ENCODE measurements around the gene PSMC3.

Gene PSMC3

GRCh38 chr11:47399860-47400767 lies 26.1 kb downstream of the PSMC3 start:
- TF ChIP-seq, protein P1, sequence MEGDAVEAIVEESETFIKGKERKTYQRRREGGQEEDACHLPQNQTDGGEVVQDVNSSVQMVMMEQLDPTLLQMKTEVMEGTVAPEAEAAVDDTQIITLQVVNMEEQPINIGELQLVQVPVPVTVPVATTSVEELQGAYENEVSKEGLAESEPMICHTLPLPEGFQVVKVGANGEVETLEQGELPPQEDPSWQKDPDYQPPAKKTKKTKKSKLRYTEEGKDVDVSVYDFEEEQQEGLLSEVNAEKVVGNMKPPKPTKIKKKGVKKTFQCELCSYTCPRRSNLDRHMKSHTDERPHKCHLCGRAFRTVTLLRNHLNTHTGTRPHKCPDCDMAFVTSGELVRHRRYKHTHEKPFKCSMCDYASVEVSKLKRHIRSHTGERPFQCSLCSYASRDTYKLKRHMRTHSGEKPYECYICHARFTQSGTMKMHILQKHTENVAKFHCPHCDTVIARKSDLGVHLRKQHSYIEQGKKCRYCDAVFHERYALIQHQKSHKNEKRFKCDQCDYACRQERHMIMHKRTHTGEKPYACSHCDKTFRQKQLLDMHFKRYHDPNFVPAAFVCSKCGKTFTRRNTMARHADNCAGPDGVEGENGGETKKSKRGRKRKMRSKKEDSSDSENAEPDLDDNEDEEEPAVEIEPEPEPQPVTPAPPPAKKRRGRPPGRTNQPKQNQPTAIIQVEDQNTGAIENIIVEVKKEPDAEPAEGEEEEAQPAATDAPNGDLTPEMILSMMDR (IDR thresholded peaks at IDR 0.05; ENCODE audit: poor library complexity, severe bottlenecking) = no peak
- ATAC-seq (ENCODE audit: low read depth) (peak; percentile 48), DNase-seq (ENCODE audit: low spot score) (no peak)
- peak overlapping the region; percentile 13 for H3K4me3 ChIP-seq (ENCODE audit: severe bottlenecking)
- H3K4me1 ChIP-seq (ENCODE audit: insufficient read depth, poor library complexity, severe bottlenecking) = no peaks in the 10 kb centered on the region
- no peak overlapping the region for H3K27ac ChIP-seq (ENCODE audit: poor library complexity, severe bottlenecking)
- H3K9me3 ChIP-seq (ENCODE audit: severe bottlenecking) = no peaks in the 10 kb centered on the region
- H3K27me3 ChIP-seq (ENCODE audit: insufficient read depth, poor library complexity, severe bottlenecking) = no peaks in the 10 kb centered on the region
- no peaks in the 10 kb centered on the region for H3K36me3 ChIP-seq (ENCODE audit: low read depth)

DNA sequence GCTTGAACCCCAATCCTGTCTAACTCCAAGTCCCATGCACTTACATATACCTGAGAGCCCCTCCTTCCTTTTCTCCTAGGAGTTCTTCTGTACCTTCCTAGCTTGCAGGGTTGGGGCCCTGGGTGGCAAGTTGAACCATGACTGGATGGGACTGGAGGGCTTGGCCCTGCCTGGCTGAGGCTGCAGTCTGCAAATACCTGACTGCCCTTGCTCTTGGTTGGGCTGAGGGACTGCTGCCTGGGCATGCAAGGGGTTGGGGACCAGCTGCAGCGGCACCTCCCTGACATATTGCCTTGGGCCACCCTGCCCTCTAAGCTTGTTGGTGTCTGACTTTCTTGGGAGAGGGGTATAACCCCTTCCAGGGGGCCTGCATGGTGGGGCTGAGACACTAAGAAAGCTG lies 27.7 kb downstream of the PSMC3 start:
- no peaks in the 10 kb centered on the region for H3K4me1 ChIP-seq (ENCODE audit: insufficient read depth, poor library complexity, severe bottlenecking)
- no peak overlapping the region for H3K27ac ChIP-seq (ENCODE audit: poor library complexity, severe bottlenecking)
- ATAC-seq (ENCODE audit: low read depth) (no peak), DNase-seq (ENCODE audit: low spot score) (no peak)
- no peaks in the 10 kb centered on the region for H3K36me3 ChIP-seq (ENCODE audit: low read depth)
- TF ChIP-seq, protein P1 (IDR thresholded peaks at IDR 0.05; ENCODE audit: poor library complexity, severe bottlenecking) = no peak
- no peaks in the 10 kb centered on the region for H3K9me3 ChIP-seq (ENCODE audit: severe bottlenecking)
- no peak overlapping the region for H3K4me3 ChIP-seq (ENCODE audit: severe bottlenecking)
- no peaks in the 10 kb centered on the region for H3K27me3 ChIP-seq (ENCODE audit: insufficient read depth, poor library complexity, severe bottlenecking)

DNA sequence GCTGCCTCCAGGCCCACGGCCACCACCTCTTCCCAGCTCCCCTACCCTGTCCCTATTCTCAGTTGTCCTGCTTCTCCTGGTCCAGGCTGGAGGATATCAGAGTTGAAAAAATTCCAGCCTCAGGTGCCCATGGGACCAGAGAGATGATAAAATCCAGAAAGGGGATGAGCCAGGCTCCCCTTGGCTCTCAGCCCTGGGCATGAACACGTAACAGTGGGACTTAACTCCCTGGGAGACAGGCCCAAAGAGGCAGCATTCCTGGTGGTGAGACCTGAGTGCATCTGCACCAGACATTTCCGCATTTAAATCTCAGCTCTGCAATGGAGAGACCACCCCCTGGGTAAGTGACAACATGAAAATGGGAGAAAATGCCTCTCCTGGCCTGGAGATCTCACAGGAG lies 28.2 kb downstream of the PSMC3 start:
- Histone ChIP-seq H3K9me3 (ENCODE audit: severe bottlenecking) (no peaks in the 10 kb centered on the region), H3K4me1 (ENCODE audit: insufficient read depth, poor library complexity, severe bottlenecking) (no peaks in the 10 kb centered on the region), H3K27me3 (ENCODE audit: insufficient read depth, poor library complexity, severe bottlenecking) (no peaks in the 10 kb centered on the region), H3K36me3 (ENCODE audit: low read depth) (no peaks in the 10 kb centered on the region), H3K4me3 (ENCODE audit: severe bottlenecking) (no peak overlapping the region), H3K27ac (ENCODE audit: poor library complexity, severe bottlenecking) (no peak overlapping the region)
- no peak for DNase-seq (ENCODE audit: low spot score)
- ATAC-seq (ENCODE audit: low read depth) = no peak
- TF ChIP-seq, protein P1 (IDR thresholded peaks at IDR 0.05; ENCODE audit: poor library complexity, severe bottlenecking) = no peak

DNA sequence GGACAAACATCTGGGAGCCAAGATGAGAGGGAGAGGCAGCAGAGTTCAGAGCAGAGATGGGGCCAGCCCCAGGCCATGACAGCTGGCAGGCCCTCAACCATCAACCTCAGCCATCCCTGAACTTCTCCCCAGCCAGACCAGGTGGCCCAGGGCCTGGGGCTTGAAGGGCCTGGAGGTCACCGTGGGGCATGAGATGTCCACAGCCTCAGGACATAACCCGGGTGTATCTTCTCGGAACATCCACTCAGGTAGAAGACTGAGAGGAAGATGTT lies 30.3 kb downstream of the PSMC3 start:
- Histone ChIP-seq H3K4me1 (ENCODE audit: insufficient read depth, poor library complexity, severe bottlenecking) (no peaks in the 10 kb centered on the region), H3K27me3 (ENCODE audit: insufficient read depth, poor library complexity, severe bottlenecking) (no peaks in the 10 kb centered on the region), H3K27ac (ENCODE audit: poor library complexity, severe bottlenecking) (no peak overlapping the region), H3K36me3 (ENCODE audit: low read depth) (no peaks in the 10 kb centered on the region), H3K4me3 (ENCODE audit: severe bottlenecking) (no peak overlapping the region), H3K9me3 (ENCODE audit: severe bottlenecking) (no peaks in the 10 kb centered on the region)
- TF ChIP-seq, protein P1 (IDR thresholded peaks at IDR 0.05; ENCODE audit: poor library complexity, severe bottlenecking) = no peak
- DNase-seq (ENCODE audit: low spot score) (no peak), ATAC-seq (ENCODE audit: low read depth) (no peak)
